Measurements from ENCODE around the gene TMEM121B. TPM values are rescaled to one million over a fixed set of nuclear protein-coding genes. Genes with fewer than 3 reads are reported as not detected.
A peak's percentile ranks its signal among the peaks of the same experiment; 100 is the strongest.
"Not testable (repeated sequence)": the region's sequence is repeated elsewhere in the genome, so short reads cannot be mapped to it uniquely, and the experiment has no call there.

TMEM121B gene
- 1.9 TPM for total RNA-seq
- long read RNA-seq, full-length matches to known transcripts, result 7 of 7 reads
- long read RNA-seq, partial matches to known transcripts, result 0 of 7 reads
- long read RNA-seq, other reads (novel, unspliced or antisense), result 0 of 7 reads

GRCh38 chr22:17121233-17122195 is at the start of gene TMEM121B:
TSS of gene TMEM121B (minus strand) at chr22:17121360. CDS start at chr22:17121127, 233 bp downstream.
- intact Hi-C loops (cut with DNase I), result no loop called here
- peak; percentile 82 for ATAC-seq (ENCODE audit: poor library complexity)
- DNase-seq, result peak; percentile 89

- ATAC-seq (ENCODE audit: poor library complexity) (peak; percentile 51), DNase-seq (peak; percentile 85)
- intact Hi-C loops (cut with DNase I), result loop anchor here (5.0 kb wide), 1 partner anchor 50 kb away; no protein-coding TSS in a partner anchor
Measured at GRCh38 chr22:17167486-17167885, 46.3 kb upstream of the TMEM121B start.

GRCh38 chr22:17164392-17165024 is 43.3 kb upstream of the TMEM121B start:
- ATAC-seq (ENCODE audit: poor library complexity) (no peak), DNase-seq (no peak)
- intact Hi-C loops (cut with DNase I), result loop anchor here (5.0 kb wide), 1 partner anchor 47 kb away; no protein-coding TSS in a partner anchor

- no peak for DNase-seq
- ATAC-seq (ENCODE audit: poor library complexity), result no peak
- intact Hi-C loops (cut with DNase I), result no loop called here
Measured at GRCh38 chr22:17162731-17163130, 41.6 kb upstream of the TMEM121B start.

GRCh38 chr22:17161991-17162390 is 40.8 kb upstream of the TMEM121B start:
- no peak for ATAC-seq (ENCODE audit: poor library complexity)
- intact Hi-C loops (cut with DNase I), result no loop called here
- no peak for DNase-seq

GRCh38 chr22:17159504-17159951 is 38.4 kb upstream of the TMEM121B start:
- intact Hi-C loops (cut with DNase I), result loop anchor here (10.0 kb wide), 1 partner anchor 75 kb away; the partner anchor contains the start of gene IL17RA
- peak; percentile 36 for ATAC-seq (ENCODE audit: poor library complexity)
- peak; percentile 61 for DNase-seq

GRCh38 chr22:17158568-17159503 is 37.7 kb upstream of the TMEM121B start, which contains the start of gene HDHD5:
TSS of gene HDHD5 (minus strand) at chr22:17159277. CDS start at chr22:17159251, 26 bp downstream.
- intact Hi-C loops (cut with DNase I), result loop anchor here (10.0 kb wide), 1 partner anchor 74 kb away; the partner anchor contains the start of gene IL17RA
- peak; percentile 92 for ATAC-seq (ENCODE audit: poor library complexity)
- peak; percentile 96 for DNase-seq

- DNase-seq (no peak), ATAC-seq (ENCODE audit: poor library complexity) (no peak)
- intact Hi-C loops (cut with DNase I), result loop anchor here (10.0 kb wide), 1 partner anchor 73 kb away; the partner anchor contains the start of gene IL17RA
Measured at GRCh38 chr22:17158176-17158567, 37.0 kb upstream of the TMEM121B start.

- intact Hi-C loops (cut with DNase I), result loop anchor here (10.0 kb wide), 1 partner anchor 73 kb away; the partner anchor contains the start of gene IL17RA
- DNase-seq (no peak), ATAC-seq (ENCODE audit: poor library complexity) (no peak)
Measured at GRCh38 chr22:17157714-17158113, 36.6 kb upstream of the TMEM121B start.

GRCh38 chr22:17155941-17156340 is 34.8 kb upstream of the TMEM121B start:
- intact Hi-C loops (cut with DNase I), result loop anchor here (10.0 kb wide), 1 partner anchor 71 kb away; the partner anchor contains the start of gene IL17RA
- ATAC-seq (ENCODE audit: poor library complexity), result no peak
- no peak for DNase-seq

GRCh38 chr22:17152971-17153370 is 31.8 kb upstream of the TMEM121B start:
- ATAC-seq (ENCODE audit: poor library complexity), result no peak
- intact Hi-C loops (cut with DNase I), result loop anchor here (10.0 kb wide), 1 partner anchor 68 kb away; the partner anchor contains the start of gene IL17RA
- DNase-seq, result no peak

- intact Hi-C loops (cut with DNase I), result loop anchor here (10.0 kb wide), 1 partner anchor 68 kb away; the partner anchor contains the start of gene IL17RA
- DNase-seq, result no peak
- ATAC-seq (ENCODE audit: poor library complexity), result peak; percentile 31
Measured at GRCh38 chr22:17152340-17152739, 31.2 kb upstream of the TMEM121B start.

- intact Hi-C loops (cut with DNase I), result no loop called here
- peak; percentile 16 for ATAC-seq (ENCODE audit: poor library complexity)
- DNase-seq, result no peak
Measured at GRCh38 chr22:17149076-17149815, 28.1 kb upstream of the TMEM121B start.

- ATAC-seq (ENCODE audit: poor library complexity); intact Hi-C loops (cut with DNase I); DNase-seq: not testable (repeated sequence)
Measured at GRCh38 chr22:17147458-17147857, 26.3 kb upstream of the TMEM121B start.

- intact Hi-C loops (cut with DNase I), result no loop called here
- DNase-seq, result no peak
- no peak for ATAC-seq (ENCODE audit: poor library complexity)
Measured at GRCh38 chr22:17145021-17145680, 24.0 kb upstream of the TMEM121B start.

- ATAC-seq (ENCODE audit: poor library complexity) (no peak), DNase-seq (no peak)
- intact Hi-C loops (cut with DNase I), result no loop called here
Measured at GRCh38 chr22:17143826-17144225, 22.7 kb upstream of the TMEM121B start.
